GM12864 (cell line): ENCODE measurements around the gene RNF126.

Source experiments
- DNase-seq: peaks from one replicate; pipeline ENCODE4 v3.0.0-alpha.2; 2011; ENCODE audit warnings: low read depth
- H3K4me3 ChIP-seq: 2 replicates; pipeline ENCODE4 v1.5.1; 2011; ENCODE audit warnings: mild to moderate bottlenecking, low read depth, low read length, control low read depth
- CTCF ChIP-seq: IDR thresholded peaks from 2 replicates; pipeline ENCODE4 v1.5.1; 2011; ENCODE audit warnings: low read depth, mild to moderate bottlenecking, moderate library complexity, low read length, control low read depth, inconsistent platforms; ENCODE audit errors: missing control alignments

The RNF126 gene

GRCh38 chr19:651991-652390, 11.0 kb downstream of the RNF126 start:
- DNase-seq, result no peak
- TF ChIP-seq CTCF, result no peak
- H3K4me3 ChIP-seq, result no peak overlapping the region

GRCh38 chr19:651114-651818, 11.7 kb downstream of the RNF126 start:
- no peak overlapping the region for H3K4me3 ChIP-seq
- no peak for TF ChIP-seq CTCF
- DNase-seq, result no peak

- no peak for DNase-seq
- TF ChIP-seq CTCF, result no peak
Measured at GRCh38 chr19:650121-650520, 12.9 kb downstream of the RNF126 start.

GRCh38 chr19:648904-649801, 13.9 kb downstream of the RNF126 start:
- no peak for TF ChIP-seq CTCF
- no peak for DNase-seq
- H3K4me3 ChIP-seq, result no peak overlapping the region

More at GRCh38 chr19:650121-650520, 12.9 kb downstream of the RNF126 start:
- H3K4me3 ChIP-seq, result no peak overlapping the region

GRCh38 chr19:648305-648704, 14.7 kb downstream of the RNF126 start:
- DNase-seq, result no peak
- TF ChIP-seq CTCF, result no peak
- no peak overlapping the region for H3K4me3 ChIP-seq

GRCh38 chr19:647566-648284, 15.3 kb downstream of the RNF126 start:
- no peak for TF ChIP-seq CTCF
- H3K4me3 ChIP-seq, result no peak overlapping the region
- DNase-seq, result no peak
